Frontal cortex (tissue), 4 donors: Measurements from ENCODE around the gene DIO1. TPM values are rescaled to one million over a fixed set of nuclear protein-coding genes. Genes with fewer than 3 reads are reported as not detected.

ENCODE experiments used
- DNase-seq, 2 donors: peaks; one replicate each; pipeline ENCODE4 v3.0.0; 2012; ENCODE audit warnings: low spot score in 2 of 2
- FAIRE-seq: peaks from 2 replicates; lab custom pipeline; 2012; peaks lifted over from hg19 to GRCh38; lab: Jason Lieb, UNC
- total RNA-seq: library from RNA; depleted of rRNA; stranded (reverse); fragments of >200 nt; gene quantifications from one replicate; pipeline ENCODE4 v1.2.3, GENCODE V29; 2014
- donor health status: control.
- donor health status: control.
- donor health status: control.

DIO1 gene
- total RNA-seq, 1 donor from 2014 or later: not detected

DNA sequence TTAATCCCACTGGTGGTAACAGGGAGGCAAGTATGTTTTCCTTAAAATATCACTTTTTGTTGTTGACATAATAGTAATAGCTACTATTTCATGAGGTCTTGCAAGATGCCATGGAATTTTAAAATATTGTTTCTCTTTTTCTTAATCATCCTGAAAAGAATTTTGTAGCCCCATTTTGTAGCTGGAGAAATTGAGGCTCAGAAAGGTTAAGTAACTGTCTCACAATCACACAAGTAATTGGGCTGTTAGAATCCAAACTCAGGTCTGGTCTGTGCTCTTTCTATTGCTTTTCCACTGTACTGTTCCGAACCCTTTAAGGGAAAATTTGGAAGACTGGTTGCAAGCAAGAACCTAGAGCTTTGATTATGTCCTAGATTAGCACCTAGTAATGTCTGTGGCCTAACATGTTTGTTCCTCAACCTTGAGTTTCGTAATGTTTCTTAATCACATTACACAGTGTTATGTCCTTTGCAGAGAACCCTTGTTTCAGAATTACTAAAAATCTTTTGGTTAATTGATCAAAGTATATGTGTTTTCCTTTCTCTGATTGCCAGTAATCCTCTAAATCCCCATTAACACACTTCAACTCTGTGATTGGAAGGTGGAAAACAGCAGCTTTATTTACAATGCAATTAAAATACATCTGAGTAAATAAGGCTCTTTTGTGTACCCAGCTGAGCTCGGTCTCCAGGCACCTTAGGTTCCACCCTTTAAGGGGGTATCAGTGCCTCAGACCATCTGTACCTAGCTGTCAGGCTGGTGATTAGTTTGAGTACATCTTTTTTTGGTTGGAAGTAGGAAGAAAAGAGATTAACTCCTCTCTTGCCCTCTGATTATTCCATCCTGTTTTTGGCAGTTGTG lies 62.6 kb downstream of the DIO1 start:
- DNase-seq (no peak), FAIRE-seq (no peak)

DNA sequence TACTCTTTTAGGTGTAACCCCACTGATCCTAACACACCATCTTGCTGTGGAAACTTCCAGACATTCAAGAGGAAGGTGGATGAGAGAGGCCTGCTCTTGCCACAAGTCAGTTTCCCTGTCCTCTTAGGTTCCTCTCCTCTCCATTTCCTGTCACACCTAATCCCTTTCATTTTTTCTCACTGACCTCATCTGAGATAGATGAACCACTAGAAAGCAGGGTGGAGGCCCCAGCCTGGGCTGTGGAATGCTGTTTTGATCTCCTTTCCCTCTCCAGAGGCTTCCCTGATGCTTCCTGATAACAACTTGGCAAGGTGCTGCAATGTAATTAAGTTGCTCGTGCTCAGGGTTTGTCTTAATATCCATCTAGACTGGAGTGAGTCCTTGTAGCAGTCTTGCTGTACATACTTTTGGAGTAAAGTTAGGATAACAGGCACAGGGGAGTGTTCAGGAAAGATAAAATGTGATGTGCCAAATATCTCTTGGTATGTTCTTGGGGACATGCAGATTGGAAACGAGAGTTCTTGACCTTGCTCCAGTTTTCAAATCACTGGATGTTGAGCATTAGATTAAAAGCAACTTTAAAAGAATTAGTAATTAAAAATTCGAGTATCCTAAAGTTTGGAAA lies 63.3 kb downstream of the DIO1 start:
- DNase-seq (no peak), FAIRE-seq (no peak)

GRCh38 chr1:53959664-53960250 lies 65.8 kb downstream of the DIO1 start:
- no peak for FAIRE-seq
- no peak for DNase-seq

Other genes starting within 250 kb of the DIO1 start
- gene GLIS1, start 155.0 kb upstream of the DIO1 start, total RNA-seq: not detected
- gene NDC1, start 55.9 kb upstream of the DIO1 start, total RNA-seq: 40.8 TPM
- 15.5 TPM for gene YIPF1, start 4.4 kb upstream of the DIO1 start, total RNA-seq
- 19.2 TPM for gene IFT25, start 51.5 kb downstream of the DIO1 start, total RNA-seq
- gene LRRC42, start 52.2 kb downstream of the DIO1 start, total RNA-seq: 21.2 TPM
- gene LDLRAD1, start 124.0 kb downstream of the DIO1 start, total RNA-seq: not detected
- gene TMEM59, start 159.0 kb downstream of the DIO1 start, total RNA-seq: 92.9 TPM
- 4.9 TPM for gene TCEANC2, start 159.4 kb downstream of the DIO1 start, total RNA-seq